ENCODE results near the gene GREM2. TPM values are rescaled to one million over a fixed set of nuclear protein-coding genes. Genes with fewer than 3 reads are reported as not detected.
A peak's percentile ranks its signal among the peaks of the same experiment; 100 is the strongest.

The GREM2 gene
- total RNA-seq, 2 experiments from 2014 or later, result 0.16 to 0.28 TPM

DNA sequence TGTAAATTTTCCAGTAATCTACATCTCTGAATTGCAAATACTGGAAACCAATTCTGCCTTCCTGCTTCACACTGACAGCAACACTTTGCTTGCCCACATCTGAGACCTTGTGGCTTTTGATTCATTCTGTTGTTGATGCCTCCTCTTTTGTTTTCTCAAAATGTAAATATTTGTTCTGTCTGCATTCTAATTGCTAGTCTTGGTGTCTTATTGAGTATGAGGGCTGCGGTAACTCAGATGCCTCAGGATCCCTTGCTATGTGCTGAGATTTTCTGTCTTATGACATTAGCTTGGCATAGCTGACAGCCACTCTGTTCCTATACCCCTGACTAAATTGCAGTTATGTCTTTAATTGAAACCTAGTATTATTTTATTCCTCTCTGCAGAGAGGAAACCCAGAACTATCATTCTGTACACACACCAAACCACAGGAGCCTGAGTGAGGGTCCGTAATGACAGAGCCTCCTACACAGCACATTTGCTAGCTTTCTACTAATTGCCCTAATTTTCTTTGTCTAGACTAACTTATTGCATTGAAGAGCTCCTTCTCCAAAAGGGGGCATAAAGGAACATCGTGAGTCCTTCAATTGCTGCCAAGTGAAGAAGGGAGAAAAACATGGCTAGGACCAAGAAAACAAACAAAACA, 72.1 kb downstream of the GREM2 start:
- ChIA-PET CTCF (no interaction called here), POLR2A (no interaction called here)
- H3K4me3 ChIP-seq (ENCODE audit: low read length), result no peak overlapping the region
- Mint-ChIP-seq H3K27ac (no peak overlapping the region), H3K4me3 (no peak overlapping the region), H3K36me3 (ENCODE audit: low read depth) (no peaks in the 10 kb centered on the region), H3K27me3 (no peaks in the 10 kb centered on the region), H3K9me3 (peaks cover 9% of the 10 kb centered on the region), H3K4me1 (ENCODE audit: low read depth) (peaks cover 14% of the 10 kb centered on the region)
- TF ChIP-seq, protein P1, sequence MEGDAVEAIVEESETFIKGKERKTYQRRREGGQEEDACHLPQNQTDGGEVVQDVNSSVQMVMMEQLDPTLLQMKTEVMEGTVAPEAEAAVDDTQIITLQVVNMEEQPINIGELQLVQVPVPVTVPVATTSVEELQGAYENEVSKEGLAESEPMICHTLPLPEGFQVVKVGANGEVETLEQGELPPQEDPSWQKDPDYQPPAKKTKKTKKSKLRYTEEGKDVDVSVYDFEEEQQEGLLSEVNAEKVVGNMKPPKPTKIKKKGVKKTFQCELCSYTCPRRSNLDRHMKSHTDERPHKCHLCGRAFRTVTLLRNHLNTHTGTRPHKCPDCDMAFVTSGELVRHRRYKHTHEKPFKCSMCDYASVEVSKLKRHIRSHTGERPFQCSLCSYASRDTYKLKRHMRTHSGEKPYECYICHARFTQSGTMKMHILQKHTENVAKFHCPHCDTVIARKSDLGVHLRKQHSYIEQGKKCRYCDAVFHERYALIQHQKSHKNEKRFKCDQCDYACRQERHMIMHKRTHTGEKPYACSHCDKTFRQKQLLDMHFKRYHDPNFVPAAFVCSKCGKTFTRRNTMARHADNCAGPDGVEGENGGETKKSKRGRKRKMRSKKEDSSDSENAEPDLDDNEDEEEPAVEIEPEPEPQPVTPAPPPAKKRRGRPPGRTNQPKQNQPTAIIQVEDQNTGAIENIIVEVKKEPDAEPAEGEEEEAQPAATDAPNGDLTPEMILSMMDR (IDR thresholded peaks at IDR 0.05), result no peak
- intact Hi-C loops (cut with DNase I, micrococcal nuclease), result no loop called here
- no peaks in the 10 kb centered on the region for H3K27me3 ChIP-seq (ENCODE audit: control insufficient read depth in 1 of 2, insufficient read depth in 2 of 2, low read length in 2 of 2)
- no peak overlapping the region for H3K27ac ChIP-seq (ENCODE audit: low read depth in 1 of 2, low read length in 2 of 2)
- peaks cover 5% of the 10 kb centered on the region for H3K4me1 ChIP-seq (ENCODE audit: insufficient read depth, low read length)
- peak in 4 of 14 experiments; percentile 1 to 45 (median 27) for DNase-seq
- no peaks in the 10 kb centered on the region for H3K36me3 ChIP-seq (ENCODE audit: insufficient read depth, low read length)
- peak; percentile 24 for ATAC-seq (ENCODE audit: poor library complexity)
- peaks cover 0 to 5% of the 10 kb centered on the region in 2 experiments for H3K9me3 ChIP-seq (ENCODE audit: control insufficient read depth in 1 of 2, insufficient read depth in 1 of 2, low read length in 2 of 2)

DNA sequence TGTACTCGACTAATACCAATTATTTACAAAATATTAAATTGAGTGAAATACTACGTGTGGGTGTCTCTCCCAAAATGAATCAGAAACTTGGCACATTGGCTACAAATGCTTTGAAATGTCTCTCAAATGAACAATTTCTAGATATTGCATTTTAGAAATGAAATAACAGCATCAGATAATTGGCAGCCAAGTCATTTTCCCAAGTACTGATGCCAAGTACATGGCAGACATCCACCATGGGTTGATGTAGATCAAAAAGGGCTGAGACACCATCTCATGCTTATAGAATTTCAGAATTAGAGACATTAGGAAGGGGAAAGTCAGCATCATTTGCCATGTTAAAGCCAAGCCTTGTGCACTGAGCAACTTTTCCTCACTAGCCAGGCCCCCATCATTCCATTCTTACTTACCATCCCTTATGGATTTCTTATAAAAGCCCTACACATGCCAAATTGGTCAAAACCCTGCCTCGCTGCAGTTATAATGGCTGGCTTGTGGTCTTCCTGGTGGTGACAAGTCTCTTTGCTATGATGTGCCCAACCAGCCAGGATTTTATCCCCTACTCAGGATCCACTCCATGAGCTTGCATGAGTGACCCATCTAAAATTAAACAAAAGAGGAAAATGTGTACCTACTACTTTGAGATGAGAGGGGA, 73.1 kb downstream of the GREM2 start:
- CTCF ChIA-PET, result no interaction called here
- ATAC-seq (ENCODE audit: poor library complexity), result no peak
- intact Hi-C loops (cut with DNase I, micrococcal nuclease), result no loop called here

DNA sequence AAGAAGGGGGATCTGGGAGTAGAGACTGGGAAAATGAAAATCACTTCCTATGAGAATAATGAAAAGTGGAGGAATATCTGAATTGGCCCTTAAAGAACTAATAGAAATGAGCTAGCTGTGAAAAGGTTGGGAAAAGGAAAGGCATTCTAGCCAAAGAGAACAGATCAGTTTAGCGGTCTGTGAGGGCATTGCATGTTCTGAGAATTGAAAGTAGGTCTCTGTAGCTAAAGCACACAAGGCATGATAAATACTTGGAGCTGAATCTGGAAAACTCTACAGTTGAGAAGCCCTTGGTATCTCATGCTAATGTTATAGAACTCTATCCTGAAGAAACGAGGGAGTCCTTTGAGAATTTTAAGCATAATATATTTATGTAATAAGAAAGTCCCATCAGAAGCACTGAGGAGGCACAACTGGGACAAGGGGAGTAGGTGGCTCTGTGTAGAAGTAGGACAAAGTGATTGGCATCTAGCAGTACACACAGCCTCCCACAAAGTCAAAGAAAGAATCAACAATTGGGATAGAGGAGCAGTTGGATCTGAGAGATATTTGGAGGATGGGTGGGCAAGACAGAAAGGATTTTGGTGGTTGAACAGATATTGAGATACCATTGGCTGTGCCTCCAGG, 78.7 kb downstream of the GREM2 start:
- Histone ChIP-seq H3K4me1 (ENCODE audit: insufficient read depth, low read length) (no peaks in the 10 kb centered on the region), H3K27me3 (ENCODE audit: control insufficient read depth in 1 of 2, insufficient read depth in 2 of 2, low read length in 2 of 2) (no peaks in the 10 kb centered on the region), H3K9me3 (ENCODE audit: control insufficient read depth in 1 of 2, insufficient read depth in 1 of 2, low read length in 2 of 2) (no peaks in the 10 kb centered on the region), H3K4me3 (ENCODE audit: low read length) (no peak overlapping the region), H3K36me3 (ENCODE audit: insufficient read depth, low read length) (no peaks in the 10 kb centered on the region), H3K27ac (ENCODE audit: low read depth in 1 of 2, low read length in 2 of 2) (no peak overlapping the region)
- ChIA-PET CTCF (no interaction called here), POLR2A (no interaction called here)
- ATAC-seq (ENCODE audit: poor library complexity) (no peak), DNase-seq (no peak)
- Mint-ChIP-seq H3K27ac (no peak overlapping the region), H3K9me3 (no peaks in the 10 kb centered on the region), H3K4me3 (no peak overlapping the region), H3K27me3 (no peaks in the 10 kb centered on the region), H3K4me1 (ENCODE audit: low read depth) (no peaks in the 10 kb centered on the region), H3K36me3 (ENCODE audit: low read depth) (no peaks in the 10 kb centered on the region)
- intact Hi-C loops (cut with DNase I, micrococcal nuclease), result no loop called here
- TF ChIP-seq, protein P1 (IDR thresholded peaks at IDR 0.05), result no peak

More for the DNA sequence above, 73.1 kb downstream of the GREM2 start:
- POLR2A ChIA-PET, result no interaction called here
- no peak overlapping the region for H3K27ac ChIP-seq (ENCODE audit: low read depth in 1 of 2, low read length in 2 of 2)
- Mint-ChIP-seq H3K27me3 (no peaks in the 10 kb centered on the region), H3K27ac (no peak overlapping the region), H3K9me3 (peaks cover 9% of the 10 kb centered on the region), H3K4me1 (ENCODE audit: low read depth) (peaks cover 14% of the 10 kb centered on the region), H3K4me3 (no peak overlapping the region), H3K36me3 (ENCODE audit: low read depth) (no peaks in the 10 kb centered on the region)
- H3K36me3 ChIP-seq (ENCODE audit: insufficient read depth, low read length), result no peaks in the 10 kb centered on the region
- H3K27me3 ChIP-seq (ENCODE audit: control insufficient read depth in 1 of 2, insufficient read depth in 2 of 2, low read length in 2 of 2), result no peaks in the 10 kb centered on the region
- peaks cover 5% of the 10 kb centered on the region for H3K4me1 ChIP-seq (ENCODE audit: insufficient read depth, low read length)
- DNase-seq, result no peak
- TF ChIP-seq, protein P1 (IDR thresholded peaks at IDR 0.05), result no peak
- H3K9me3 ChIP-seq (ENCODE audit: control insufficient read depth in 1 of 2, insufficient read depth in 1 of 2, low read length in 2 of 2), result peaks cover 0 to under 1% of the 10 kb centered on the region in 2 experiments
- H3K4me3 ChIP-seq (ENCODE audit: low read length), result no peak overlapping the region
